KG1 (cell line): ENCODE measurements around the gene MLXIP.
"Not testable (repeated sequence)": the region's sequence is repeated elsewhere in the genome, so short reads cannot be mapped to it uniquely, and the experiment has no call there.

Source experiments
- DNase-seq: peaks from one replicate; lab custom pipeline; 2025; lab: John Stamatoyannopoulos, UW

MLXIP gene

DNA sequence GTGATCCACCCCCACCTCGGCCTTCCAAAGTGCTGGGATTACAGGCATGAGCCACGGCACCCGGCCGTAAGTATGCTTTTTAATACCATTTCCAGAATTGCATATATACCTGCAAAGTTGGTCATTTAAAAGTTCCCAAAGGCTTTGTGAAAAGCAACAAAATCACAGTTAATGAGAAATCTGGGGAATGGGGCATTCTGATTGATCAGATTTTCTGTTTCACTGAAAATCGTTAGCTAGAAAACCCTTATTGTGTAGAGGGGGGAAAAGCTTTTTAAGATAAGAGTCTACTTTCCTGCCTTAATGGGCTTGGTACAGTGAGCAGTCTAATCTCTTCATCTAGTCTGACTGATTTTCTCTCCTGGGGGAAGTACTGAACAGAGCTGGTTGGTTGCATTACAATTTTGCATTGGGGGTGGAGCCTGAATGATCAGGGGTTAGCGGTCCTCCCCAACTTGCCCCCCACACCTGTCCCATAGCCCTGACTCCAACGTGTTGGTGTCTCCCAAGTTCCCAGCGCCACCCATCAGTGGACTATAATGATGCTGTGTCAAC lies 71.6 kb downstream of the MLXIP start:
- DNase-seq, result no peak

DNA sequence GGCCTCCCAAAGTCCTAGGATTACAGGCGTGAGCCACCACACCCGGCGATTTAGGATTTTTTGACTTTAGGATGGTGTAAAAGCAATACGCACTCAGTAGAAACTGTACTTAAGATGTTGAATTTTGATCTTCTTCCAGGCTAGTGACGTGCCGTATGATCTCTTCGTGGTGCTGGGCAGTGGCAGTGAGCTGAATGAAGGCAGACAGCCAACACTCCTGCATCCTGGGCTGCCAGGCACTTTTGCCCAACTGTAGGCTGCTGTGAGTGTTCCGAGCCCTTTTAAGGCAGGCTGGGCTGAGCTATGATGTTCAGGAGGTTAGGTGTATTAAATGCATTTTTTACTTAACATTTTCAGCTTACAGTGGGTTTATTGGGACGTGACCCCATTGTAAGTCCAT lies 74.2 kb downstream of the MLXIP start:
- DNase-seq, result no peak

DNA sequence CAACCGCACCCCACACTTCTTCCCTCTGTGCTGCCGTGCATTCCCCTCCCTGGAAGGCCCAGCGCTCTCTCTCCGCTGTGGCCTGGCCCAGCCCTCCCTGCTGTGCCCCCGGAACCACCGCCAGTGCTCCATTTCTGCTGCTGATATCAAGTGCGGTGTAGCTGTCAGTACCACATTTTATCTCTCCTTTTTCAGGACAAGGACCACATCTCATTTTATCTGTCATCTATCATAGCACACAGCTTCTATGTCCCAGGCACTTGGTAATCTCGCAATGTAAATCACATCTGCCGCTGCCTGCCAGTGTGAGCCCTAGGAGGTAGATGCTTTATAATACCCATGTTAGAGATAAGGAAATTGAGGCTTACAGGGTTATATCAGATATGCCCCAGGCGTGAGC lies 77.1 kb downstream of the MLXIP start:
- DNase-seq, result no peak

DNA sequence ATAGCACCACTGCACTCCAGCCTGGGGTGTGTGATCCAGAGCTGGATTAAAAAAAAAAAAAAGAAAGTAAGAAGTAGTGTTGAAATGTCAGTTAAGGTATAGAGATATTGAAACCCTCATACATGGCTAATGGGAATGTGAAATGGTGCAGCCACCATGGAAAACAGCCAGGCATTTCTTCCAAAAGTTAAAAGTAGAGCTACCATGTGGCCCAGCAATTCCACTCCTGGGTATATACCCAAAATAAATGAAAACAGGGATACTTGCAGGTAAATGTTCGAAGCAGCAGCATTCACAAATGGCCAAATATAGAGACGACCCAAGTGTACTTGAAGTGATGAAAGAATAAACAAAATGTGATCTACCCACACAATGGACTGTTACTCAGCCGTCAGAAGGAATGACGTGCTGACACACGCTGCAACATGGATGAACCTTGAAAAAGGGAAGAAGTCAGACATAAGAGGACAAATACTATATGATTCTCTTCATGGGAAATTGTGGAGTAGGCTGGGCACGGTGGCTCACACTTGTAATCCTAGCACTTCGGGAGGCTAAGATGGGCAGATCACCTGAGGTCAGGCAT lies 80.2 kb downstream of the MLXIP start:
- no peak for DNase-seq

- DNase-seq, result no peak
Observed at GRCh38 chr12:122159882-122160281, 81.3 kb downstream of the MLXIP start.

DNA sequence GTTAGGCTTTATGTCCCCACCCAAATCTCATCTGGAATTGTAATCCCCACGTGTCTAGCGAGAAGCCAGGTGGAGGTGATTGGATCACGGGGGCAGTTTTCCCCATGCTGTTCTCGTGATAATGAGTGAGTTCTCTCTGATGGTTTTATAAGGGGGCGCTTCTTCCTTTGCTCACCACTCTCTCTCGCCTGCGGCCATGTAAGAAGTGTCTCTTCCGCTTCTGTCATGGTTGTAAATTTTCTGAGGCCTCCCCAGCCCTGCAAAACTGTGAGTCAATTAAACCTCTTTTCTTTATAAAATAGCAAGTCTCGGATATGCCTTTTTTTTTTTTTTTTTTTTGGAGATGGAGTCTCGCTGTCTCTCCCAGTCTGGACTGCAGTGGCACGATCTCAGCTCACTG lies 82.2 kb downstream of the MLXIP start:
- DNase-seq, result no peak

DNA sequence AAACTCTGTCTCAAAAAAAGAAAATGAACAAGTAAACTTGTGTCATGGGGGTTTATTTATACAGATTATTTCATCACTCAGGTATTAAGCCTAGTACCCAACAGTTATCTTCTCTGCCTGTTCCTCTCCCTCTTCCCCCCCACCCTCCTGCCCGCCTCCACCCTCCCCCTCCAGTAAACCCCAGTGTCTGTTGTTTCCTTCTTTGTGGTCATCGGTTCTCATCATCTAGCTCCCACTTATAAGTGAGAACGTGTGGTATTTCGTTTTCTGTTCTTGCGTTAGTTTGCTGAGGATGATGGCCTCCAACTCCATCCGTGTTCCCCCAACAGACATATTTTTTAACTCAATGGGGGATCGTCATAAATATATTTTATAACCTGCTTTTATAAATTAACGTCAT lies 83.1 kb downstream of the MLXIP start:
- no peak for DNase-seq

DNA sequence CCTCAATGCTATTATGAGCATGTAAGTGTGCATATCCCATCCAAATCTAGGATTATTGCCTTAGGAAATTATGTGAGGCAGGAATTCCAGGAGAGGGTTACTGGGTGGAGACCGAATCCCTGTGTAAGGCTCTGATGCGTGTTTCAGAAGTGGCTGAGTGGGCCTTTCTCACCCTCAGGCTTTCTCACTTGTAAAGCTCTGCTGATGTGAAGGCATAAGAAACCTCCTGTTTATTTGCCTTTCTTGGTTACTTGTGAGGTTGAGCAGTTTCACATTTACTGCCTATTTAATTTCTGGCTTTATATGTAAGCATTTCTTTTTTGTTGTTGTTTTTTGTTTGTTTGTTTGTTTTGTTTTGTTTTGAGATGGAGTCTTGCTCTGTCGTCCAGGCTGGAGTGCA lies 84.4 kb downstream of the MLXIP start:
- no peak for DNase-seq

DNA sequence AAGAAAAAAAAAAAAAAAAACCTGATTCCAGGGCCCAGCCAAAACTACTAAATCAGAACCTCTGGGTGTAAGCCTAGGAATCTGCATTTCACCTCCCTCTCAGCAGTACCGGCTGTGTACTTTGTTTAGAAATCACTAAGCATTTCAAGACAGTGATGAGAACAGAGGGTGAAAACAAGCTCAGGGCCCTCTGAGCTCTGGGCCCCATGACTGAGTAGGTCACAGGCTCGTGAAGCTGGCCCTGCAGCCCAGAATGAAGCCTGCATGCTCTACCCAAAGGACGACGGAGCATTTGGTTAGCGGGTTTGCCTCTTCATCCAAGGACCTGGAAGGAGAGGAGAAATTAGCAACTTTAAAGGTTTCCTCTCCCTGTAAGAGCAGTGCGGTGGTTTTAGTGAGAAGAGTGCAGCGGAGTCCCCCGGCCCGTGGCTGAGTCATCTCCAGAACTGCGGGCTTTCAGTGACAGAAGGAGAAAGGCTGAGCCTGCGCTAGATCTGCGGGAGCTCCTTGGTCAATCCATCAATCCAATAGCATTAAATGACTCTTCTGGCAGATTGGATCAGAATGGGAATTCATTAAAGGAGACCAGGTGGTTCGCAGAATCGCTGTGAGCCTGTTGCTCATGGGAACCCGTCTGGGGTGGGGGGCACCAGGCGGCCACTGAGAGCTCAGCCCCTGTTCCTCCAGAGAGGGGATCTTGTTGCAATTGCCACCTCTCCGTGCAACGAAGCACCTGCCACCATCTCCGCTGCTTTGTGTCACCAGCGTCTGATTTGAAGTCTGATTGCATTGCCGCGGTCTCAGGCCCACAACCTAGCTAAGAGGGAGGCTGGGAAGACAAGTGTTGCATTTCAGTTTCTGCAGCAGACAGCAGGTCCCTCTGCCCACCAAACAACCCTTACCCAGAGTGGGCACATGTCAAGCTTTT lies 88.1 kb downstream of the MLXIP start:
- no peak for DNase-seq

- no peak for DNase-seq
Observed at GRCh38 chr12:122167356-122167925, 88.9 kb downstream of the MLXIP start.

DNA sequence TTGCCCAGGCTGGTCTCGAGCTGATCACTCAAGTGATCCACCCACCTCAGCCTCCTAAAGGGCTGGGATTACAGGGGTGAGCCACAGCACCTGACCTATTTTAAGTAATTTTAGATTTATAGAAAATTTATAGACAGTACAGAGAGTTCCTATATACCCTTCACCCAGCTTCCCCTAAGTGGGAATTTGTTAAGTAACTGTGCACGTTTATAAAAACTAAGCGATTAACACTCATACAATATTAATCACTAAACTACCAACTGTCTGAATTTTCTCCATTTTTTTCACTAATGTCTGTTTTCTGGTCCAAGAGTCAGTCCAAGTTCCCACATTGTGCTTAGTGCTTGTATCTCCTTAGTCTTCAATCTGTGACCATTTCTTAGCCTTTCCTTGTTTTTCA lies 89.9 kb downstream of the MLXIP start:
- no peak for DNase-seq

DNA sequence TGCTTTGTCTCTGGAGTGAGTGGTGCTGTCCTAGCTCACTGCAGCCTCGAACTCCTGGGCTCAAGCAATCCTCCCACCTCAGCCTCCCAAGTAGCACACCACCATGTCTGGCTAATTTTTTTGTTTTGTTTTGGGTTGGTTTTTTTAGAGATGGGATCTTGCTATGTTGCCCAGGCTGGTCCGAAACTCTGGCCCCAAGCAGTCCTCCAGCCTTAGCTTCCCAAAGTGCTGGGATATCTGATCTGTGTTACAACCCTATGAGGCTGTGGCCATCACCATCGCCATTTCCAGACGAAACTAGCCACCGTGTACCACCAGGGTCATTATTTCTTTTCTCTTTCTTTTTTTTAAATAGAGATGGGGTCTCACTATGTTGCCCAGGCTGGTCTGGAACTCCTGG lies 92.8 kb downstream of the MLXIP start:
- no peak for DNase-seq

- DNase-seq, result no peak
Observed at GRCh38 chr12:122172262-122172939, 93.8 kb downstream of the MLXIP start.

DNA sequence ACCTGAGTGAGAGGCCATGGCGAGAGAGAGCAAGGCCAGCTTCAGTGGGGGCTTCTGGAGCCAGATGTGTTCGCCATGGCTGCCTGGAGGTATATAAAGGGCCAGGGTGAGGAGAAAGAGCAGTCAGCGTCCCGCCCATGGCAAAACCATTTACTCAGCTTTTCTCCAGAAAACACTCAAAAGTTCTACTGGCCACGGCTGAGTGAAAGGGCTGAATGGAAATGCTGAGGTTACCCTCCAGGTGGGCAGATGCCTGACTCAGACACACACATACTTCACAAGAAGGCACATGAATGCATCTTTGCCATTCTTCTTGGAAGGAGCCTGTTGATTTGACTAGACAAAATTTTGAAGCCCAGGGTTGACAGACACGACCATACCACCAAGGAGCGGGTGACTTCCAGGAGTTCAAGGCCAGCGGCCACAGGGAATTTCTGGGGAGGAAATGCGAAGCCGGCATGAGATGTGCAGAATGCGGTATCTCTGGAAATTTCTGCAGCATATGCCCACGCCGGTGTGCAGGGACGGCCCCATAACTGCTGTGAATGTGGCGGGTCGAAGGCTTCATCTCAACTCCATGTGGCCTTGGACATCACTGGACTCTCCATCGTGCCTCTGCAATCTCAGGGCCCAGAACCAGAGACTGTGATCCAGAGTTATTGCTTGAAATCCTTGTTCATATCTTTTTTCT lies 95.7 kb downstream of the MLXIP start, which contains the start of gene IL31:
Gene IL31 (minus strand): TSS at position 67 of the 691 bp plus-strand sequence. CDS start 49 bp downstream, at position 18.
- no peak for DNase-seq

DNA sequence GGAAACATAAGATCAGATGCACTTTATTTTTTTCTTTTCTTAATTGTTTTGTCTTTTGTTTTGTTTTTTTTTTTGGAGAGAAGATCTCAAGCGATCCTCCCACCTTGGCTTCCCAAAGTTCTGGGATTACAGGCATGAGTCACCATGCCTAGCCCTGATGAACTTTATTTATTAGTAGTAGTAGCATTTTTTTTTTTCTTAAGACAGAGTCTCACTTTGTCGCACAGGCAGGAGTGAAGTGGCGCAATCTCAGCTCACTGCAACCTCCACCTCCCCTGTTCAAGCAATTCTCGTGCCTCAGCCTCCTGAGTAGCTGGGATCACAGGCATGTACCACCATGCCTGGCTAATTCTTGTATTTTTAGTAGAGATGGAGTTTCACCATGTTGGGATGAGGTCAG lies 97.9 kb downstream of the MLXIP start:
- not testable (repeated sequence) for DNase-seq

DNA sequence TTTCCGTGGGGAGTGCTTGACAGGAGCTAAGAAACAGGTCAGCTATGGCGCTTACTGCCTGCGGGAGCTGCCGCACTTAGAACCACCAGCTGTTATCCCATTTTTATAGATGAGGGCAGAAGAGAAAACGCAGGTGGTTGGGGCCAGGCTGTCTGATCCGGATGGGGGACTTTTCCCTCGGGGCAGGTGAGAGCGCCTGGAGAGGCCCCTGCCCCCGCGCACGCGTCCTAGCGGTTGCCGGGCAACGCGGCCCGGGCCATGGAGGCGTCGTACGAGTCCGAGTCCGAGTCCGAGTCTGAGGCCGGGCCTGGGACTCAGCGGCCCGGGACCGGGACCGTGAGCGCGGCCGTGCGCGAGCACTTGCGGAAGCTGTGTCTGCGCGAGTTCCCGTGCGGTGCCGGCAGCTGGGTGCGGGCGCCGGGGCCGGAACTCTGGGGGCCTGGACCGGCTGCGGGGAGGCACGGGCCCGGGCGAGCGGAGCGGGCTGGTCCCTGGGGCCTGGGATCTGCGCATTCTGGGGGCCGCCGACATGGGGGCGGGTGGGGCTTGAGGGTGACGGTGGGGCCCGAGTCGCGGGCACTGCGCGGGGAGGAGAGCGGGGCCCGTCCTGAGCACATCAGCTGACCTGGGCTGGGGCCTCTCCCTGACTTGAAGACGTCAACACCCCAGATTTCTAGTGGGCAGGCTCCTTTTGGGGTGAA lies 104.5 kb downstream of the MLXIP start, which contains the start of gene LRRC43:
Gene LRRC43 (plus strand): TSS at position 237 of the 701 bp plus-strand sequence. CDS start 22 bp downstream, at position 259.
- no peak for DNase-seq

- DNase-seq, result no peak
Observed at GRCh38 chr12:122183588-122183940, 105.0 kb downstream of the MLXIP start.

GRCh38 chr12:122184517-122184916 lies 106.0 kb downstream of the MLXIP start:
- peak; percentile 30 for DNase-seq

DNA sequence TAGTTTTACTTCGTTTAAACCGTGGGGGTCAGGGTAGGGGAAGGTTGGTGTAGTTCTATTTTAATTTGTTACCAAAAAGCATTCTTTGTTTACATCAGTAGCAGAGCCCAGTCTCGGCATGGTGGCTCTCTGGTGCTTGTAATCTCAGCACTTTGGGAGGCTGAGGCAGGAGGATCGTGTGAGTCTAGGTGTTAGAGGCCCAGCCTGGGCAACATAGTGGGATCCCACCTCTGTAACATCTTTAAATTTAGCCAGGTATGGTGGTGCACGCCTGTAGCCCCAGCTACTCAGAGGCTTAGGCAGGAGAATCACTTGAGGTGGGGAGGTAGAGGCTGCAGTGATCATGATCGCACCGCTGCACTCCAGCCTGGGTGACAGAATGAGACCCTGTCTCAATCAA lies 106.5 kb downstream of the MLXIP start:
- DNase-seq, result no peak

DNA sequence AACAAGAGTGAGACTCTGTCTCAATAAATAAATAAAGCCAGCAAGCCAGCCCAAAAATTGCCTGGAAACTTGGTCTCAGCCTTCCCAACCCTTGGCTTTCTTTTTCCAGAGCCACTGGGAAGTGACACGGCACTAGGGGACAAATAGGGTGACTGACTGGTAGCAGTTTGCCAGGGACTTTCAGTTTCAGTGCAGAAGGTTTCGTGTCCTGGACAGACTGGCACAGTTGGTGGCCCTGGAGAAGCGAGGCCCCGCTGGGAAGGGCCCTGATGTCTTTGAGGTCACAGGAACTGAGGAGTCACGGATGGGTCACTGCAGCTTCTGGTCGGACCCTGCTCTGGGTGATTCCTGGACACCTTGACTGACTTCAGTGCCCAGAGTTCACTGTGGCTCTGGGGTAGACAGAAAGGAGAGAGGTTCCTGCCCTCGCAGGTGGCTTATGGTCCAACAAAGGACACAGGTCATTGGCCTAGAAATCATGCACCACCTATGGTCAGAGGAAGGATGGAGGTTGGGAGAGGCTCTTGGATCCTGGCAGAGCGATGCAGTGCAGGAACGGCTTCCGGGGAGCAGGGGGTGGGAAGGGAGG lies 107.0 kb downstream of the MLXIP start:
- no peak for DNase-seq

GRCh38 chr12:122187466-122187865 lies 108.9 kb downstream of the MLXIP start:
- no peak for DNase-seq
